Measurements from ENCODE around the gene EML6.

DNA sequence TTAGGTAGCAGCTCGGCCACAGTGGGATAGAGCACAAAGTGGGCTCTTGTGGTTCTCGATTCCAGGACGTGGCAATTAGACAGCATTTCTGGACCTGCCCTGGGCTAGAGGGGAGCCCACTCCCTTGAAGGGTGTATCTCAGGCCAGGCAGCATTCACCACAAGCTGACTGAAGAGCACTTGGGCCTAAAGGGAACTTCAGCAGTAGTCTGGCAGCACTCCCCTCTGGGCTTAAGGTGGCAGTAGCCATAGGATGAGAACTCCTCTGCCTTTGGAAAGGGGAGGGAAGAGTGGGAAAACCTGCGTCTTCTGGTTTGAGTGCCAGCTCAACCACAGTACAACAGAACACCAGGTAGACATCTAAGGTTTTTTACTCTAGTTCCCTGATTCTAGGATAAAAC is 28.1 kb upstream of the EML6 start:
- TF ChIP-seq, protein P1, sequence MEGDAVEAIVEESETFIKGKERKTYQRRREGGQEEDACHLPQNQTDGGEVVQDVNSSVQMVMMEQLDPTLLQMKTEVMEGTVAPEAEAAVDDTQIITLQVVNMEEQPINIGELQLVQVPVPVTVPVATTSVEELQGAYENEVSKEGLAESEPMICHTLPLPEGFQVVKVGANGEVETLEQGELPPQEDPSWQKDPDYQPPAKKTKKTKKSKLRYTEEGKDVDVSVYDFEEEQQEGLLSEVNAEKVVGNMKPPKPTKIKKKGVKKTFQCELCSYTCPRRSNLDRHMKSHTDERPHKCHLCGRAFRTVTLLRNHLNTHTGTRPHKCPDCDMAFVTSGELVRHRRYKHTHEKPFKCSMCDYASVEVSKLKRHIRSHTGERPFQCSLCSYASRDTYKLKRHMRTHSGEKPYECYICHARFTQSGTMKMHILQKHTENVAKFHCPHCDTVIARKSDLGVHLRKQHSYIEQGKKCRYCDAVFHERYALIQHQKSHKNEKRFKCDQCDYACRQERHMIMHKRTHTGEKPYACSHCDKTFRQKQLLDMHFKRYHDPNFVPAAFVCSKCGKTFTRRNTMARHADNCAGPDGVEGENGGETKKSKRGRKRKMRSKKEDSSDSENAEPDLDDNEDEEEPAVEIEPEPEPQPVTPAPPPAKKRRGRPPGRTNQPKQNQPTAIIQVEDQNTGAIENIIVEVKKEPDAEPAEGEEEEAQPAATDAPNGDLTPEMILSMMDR (IDR thresholded peaks at IDR 0.05): no peak
- no peak for TF ChIP-seq POLR2A (IDR thresholded peaks at IDR 0.05)

Measured in upper lobe of left lung (tissue), 4 donors.